Chondrocyte (in vitro differentiated cells): ENCODE results near the gene FAM177B. TPM values are rescaled to one million over a fixed set of nuclear protein-coding genes. Genes with fewer than 3 reads are reported as not detected.
"Not testable (repeated sequence)": the region's sequence is repeated elsewhere in the genome, so short reads cannot be mapped to it uniquely, and the experiment has no call there.

Experiments used
- DNase-seq: peaks from one replicate; pipeline ENCODE4 v3.0.0; 2021; ENCODE audit warnings: mixed read lengths, low spot score
- H3K27ac Mint-ChIP-seq: one replicate; pipeline ENCODE4 v1.8.0; 2021; ENCODE audit warnings: mild to moderate bottlenecking, moderate library complexity, mixed read lengths; ENCODE audit not compliant: unreplicated experiment
- H3K27me3 Mint-ChIP-seq: 2 replicates; pipeline ENCODE4 v1.8.0; 2021; ENCODE audit warnings: low read depth, mixed read lengths
- H3K36me3 Mint-ChIP-seq: 2 replicates; pipeline ENCODE4 v1.8.0; 2021; ENCODE audit warnings: low read depth, mixed read lengths
- H3K4me1 Mint-ChIP-seq: 2 replicates; pipeline ENCODE4 v1.8.0; 2021; ENCODE audit warnings: low read depth, mild to moderate bottlenecking, mixed read lengths
- H3K4me3 Mint-ChIP-seq: one replicate; pipeline ENCODE4 v1.8.0; 2021; ENCODE audit warnings: mild to moderate bottlenecking, moderate library complexity, mixed read lengths; ENCODE audit not compliant: unreplicated experiment
- H3K9me3 Mint-ChIP-seq: 2 replicates; pipeline ENCODE4 v1.8.0; 2021; ENCODE audit warnings: low read depth, mixed read lengths
- total RNA-seq: library from RNA; stranded (reverse); gene quantifications from 3 replicates; pipeline ENCODE4 v1.2.1, GENCODE V29; 2021
- TF ChIP-seq, protein P1 (sequence below): fragments of 200-600 bp; sonication (generic); IDR thresholded peaks from 2 replicates; pipeline ENCODE4 v1.5.0; 2021; ENCODE audit warnings: antibody characterized with exemption, mild to moderate bottlenecking, moderate library complexity

FAM177B gene
- total RNA-seq, 1 donor from 2014 or later = not detected

DNA sequence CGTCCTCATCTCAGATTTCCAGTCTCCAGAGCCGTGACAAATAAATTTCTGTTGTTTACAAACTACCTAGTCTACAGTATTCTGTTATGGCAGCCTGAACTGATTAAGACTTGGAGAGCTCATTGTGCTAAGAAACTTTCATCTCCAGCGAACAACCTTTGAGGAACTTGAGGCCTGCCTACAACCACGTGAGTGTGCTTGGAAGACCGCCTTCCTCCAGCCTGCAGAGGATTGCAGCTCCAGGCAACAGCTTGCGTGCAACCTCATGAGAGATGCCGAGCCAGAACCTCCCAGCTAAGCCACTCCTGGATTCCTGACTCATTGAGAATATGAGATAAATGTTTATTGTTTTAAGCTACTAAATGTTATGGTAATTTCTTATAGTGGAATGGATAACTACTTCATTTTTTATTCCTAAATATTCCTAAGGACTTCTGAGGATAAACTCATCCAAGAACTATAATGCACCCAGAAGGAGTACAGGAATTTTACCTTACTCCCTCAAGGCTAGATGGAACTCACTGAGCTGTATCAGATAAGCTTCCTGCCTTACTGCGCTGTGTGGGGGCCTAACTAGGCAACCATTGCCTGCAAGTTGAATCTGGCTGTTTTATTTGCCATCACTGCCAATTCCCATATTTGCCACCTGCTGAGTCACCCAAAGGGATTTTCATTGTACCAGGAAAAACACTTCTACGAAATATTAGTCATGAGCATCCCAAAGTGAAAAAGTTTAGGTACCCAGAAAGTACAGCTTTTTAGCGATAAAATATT, 17.6 kb downstream of the FAM177B start:
- Mint-ChIP-seq H3K4me3 (no peak overlapping the region), H3K27ac (peak overlapping the region; percentile 1), H3K4me1 (peaks cover 7% of the 10 kb centered on the region), H3K9me3 (no peaks in the 10 kb centered on the region), H3K36me3 (no peaks in the 10 kb centered on the region), H3K27me3 (no peaks in the 10 kb centered on the region)
- TF ChIP-seq, protein P1, sequence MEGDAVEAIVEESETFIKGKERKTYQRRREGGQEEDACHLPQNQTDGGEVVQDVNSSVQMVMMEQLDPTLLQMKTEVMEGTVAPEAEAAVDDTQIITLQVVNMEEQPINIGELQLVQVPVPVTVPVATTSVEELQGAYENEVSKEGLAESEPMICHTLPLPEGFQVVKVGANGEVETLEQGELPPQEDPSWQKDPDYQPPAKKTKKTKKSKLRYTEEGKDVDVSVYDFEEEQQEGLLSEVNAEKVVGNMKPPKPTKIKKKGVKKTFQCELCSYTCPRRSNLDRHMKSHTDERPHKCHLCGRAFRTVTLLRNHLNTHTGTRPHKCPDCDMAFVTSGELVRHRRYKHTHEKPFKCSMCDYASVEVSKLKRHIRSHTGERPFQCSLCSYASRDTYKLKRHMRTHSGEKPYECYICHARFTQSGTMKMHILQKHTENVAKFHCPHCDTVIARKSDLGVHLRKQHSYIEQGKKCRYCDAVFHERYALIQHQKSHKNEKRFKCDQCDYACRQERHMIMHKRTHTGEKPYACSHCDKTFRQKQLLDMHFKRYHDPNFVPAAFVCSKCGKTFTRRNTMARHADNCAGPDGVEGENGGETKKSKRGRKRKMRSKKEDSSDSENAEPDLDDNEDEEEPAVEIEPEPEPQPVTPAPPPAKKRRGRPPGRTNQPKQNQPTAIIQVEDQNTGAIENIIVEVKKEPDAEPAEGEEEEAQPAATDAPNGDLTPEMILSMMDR = no peak
- no peak for DNase-seq

DNA sequence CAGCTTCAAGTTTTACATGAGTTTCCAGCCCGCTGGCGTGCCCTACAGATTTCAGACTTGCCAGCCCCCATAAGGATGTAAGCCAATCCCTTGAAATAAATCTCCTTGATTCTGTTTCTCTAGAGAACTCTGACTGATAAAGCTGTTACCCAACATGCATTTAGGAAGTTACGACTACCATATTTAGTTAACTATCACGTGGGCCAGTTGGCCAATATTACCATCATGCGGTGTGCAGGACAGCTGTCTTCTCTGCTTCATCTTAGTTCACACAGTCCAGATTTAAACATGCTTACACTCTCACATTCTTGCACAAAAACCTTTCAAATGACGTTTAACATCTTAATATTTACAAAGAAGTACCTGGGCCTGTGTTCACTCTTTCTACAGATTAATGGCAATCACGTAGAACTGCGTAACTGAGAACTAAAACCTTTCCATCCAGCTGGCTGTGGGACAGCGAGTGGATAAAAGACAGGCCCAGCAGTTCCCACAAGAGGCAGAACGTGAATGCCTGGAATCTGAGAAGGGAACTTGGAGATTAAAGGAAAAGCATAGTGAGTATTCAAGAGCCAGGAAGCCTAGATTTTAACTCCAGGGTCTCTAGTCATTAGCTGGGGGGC, 20.8 kb downstream of the FAM177B start:
- Mint-ChIP-seq H3K36me3 (no peaks in the 10 kb centered on the region), H3K27me3 (no peaks in the 10 kb centered on the region), H3K9me3 (peaks cover 4% of the 10 kb centered on the region), H3K4me3 (no peak overlapping the region), H3K4me1 (peaks cover 7% of the 10 kb centered on the region), H3K27ac (no peak overlapping the region)
- no peak for DNase-seq
- TF ChIP-seq, protein P1 = no peak

DNA sequence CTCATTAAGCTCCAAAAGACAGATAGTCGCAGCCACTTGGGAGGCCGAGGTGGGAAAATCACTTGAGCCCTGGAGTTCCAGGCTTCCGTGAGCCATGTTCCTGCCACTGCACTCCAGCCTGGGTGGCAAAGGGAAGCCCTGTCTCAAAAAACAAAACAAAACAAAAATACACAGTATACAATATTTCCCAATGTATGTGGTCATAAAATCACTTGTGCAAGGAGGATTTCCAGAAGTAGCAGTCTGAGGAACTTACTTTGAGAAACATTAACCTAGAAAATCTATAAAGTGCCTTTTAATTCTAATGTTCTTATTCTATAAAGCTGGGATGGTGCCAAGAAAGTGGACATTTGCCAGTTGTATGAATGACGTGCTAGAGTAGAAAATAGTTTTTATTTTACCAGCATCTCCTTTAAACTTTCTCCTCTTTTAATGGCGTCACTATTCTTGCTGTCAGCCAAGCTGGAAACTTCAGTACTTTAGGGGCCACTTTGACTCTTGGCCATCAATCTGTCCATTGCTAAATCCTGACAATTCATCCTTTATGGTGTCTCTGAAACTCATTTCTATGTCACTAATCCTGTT, 22.5 kb downstream of the FAM177B start:
- Mint-ChIP-seq H3K4me1 (peaks cover 4% of the 10 kb centered on the region), H3K27me3 (peaks cover 1% of the 10 kb centered on the region), H3K27ac (no peak overlapping the region), H3K36me3 (no peaks in the 10 kb centered on the region), H3K4me3 (no peak overlapping the region), H3K9me3 (peaks cover 9% of the 10 kb centered on the region)
- no peak for DNase-seq
- TF ChIP-seq, protein P1 = no peak

DNA sequence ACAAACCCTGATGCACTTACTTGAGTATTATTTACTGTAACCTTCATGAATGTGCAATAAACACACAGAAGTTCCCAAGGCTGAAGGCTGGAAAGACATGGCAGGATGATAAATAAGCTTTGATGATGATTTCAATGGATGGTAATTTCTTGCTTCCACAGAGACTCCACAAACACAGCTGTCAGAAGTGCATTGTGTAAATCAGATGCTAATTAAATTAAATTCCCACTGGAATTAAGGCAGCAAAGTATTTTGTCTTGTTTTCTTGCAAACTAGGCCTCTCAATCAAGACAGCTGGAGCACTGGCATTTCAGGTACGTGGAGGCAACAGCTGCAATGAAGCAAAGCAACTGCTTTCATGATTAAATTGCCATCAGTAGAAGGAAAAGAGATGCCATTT, 24.1 kb downstream of the FAM177B start:
- Mint-ChIP-seq H3K36me3 (no peaks in the 10 kb centered on the region), H3K4me3 (no peak overlapping the region), H3K27me3 (peaks cover 1% of the 10 kb centered on the region), H3K27ac (no peak overlapping the region), H3K4me1 (no peaks in the 10 kb centered on the region), H3K9me3 (peaks cover 9% of the 10 kb centered on the region)
- TF ChIP-seq, protein P1 = no peak
- no peak for DNase-seq

DNA sequence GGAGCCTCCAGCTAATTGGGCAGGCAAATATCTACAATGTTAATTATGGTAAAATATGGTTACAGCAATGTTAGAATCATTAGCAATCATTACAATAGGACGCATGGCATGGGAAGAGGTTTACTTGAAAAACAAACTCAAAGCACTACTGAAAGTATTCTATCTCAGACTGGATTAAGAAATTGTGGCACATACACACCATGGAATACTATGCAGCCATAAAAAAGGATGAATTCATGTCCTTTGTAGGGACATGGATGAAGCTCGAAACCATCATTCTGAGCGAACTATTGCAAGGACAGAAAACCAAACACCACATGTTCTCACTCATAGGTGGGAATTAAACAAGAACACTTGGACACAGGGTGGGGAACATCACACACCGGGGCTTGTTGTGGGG, 25.2 kb downstream of the FAM177B start:
- not testable (repeated sequence) for H3K9me3 Mint-ChIP-seq

More for the DNA sequence above, 25.2 kb downstream of the FAM177B start:
- not testable (repeated sequence) for H3K27me3 Mint-ChIP-seq, H3K4me1 Mint-ChIP-seq, H3K4me3 Mint-ChIP-seq, H3K27ac Mint-ChIP-seq, DNase-seq, H3K36me3 Mint-ChIP-seq
